Esophagus (tissue), 2 donors: ENCODE data around the gene FOXN3. TPM values are rescaled to one million over a fixed set of nuclear protein-coding genes. Genes with fewer than 3 reads are reported as not detected.

ENCODE experiments used
- H3K27ac ChIP-seq, 2 donors: one replicate each; pipeline ENCODE4 v1.5.1; 2013; ENCODE audit warnings: low read depth in 2 of 2, mild to moderate bottlenecking in 2 of 2, inconsistent platforms in 1 of 2, low read length in 1 of 2, moderate library complexity in 1 of 2
- H3K27me3 ChIP-seq, 2 donors: one replicate each; pipeline ENCODE4 v1.6.1; 2013; ENCODE audit warnings: low read length in 2 of 2, control low read depth in 1 of 2, mild to moderate bottlenecking in 1 of 2; ENCODE audit not compliant: insufficient read depth in 2 of 2, control insufficient read depth in 1 of 2
- H3K36me3 ChIP-seq, 2 donors: one replicate each; pipeline ENCODE4 v1.6.1; 2013; ENCODE audit warnings: low read length in 1 of 2; ENCODE audit not compliant: control insufficient read depth in 2 of 2, insufficient read depth in 2 of 2
- H3K4me1 ChIP-seq, 2 donors: one replicate each; pipeline ENCODE4 v1.6.1; 2013; ENCODE audit warnings: low read length in 1 of 2; ENCODE audit not compliant: control insufficient read depth in 2 of 2, insufficient read depth in 2 of 2
- H3K4me3 ChIP-seq, 2 donors: one replicate each; pipeline ENCODE4 v1.5.1; 2013; ENCODE audit warnings: low read length in 2 of 2, mild to moderate bottlenecking in 2 of 2, low read depth in 1 of 2, moderate library complexity in 1 of 2
- H3K9me3 ChIP-seq, 2 donors: one replicate each; pipeline ENCODE4 v1.6.1; 2013; ENCODE audit warnings: mild to moderate bottlenecking in 2 of 2, low read depth in 1 of 2, low read length in 1 of 2, moderate library complexity in 1 of 2; ENCODE audit not compliant: control insufficient read depth in 2 of 2, insufficient read depth in 1 of 2
- WGBS, 2 donors: extraction: QIAGEN DNeasy Blood & Tissue Kit; methylation state at CpG; one replicate each; pipeline ENCODE4 v1.1.7; 2013; 5-methylcytosine and 5-hydroxymethylcytosine counted together
- polyA plus RNA-seq, 2 donors: library from polyadenylated mRNA; stranded (reverse); fragments of 200-250 nt; gene quantifications; one replicate each; pipeline ENCODE4 v1.2.3, GENCODE V29; 2013
- donor health status: healthy with polysubstance abuse.
- donor health status: Bipolar disorder and iron deficiency.

Gene FOXN3
- polyA plus RNA-seq, 2 donors: 10.3 to 14.1 TPM

DNA sequence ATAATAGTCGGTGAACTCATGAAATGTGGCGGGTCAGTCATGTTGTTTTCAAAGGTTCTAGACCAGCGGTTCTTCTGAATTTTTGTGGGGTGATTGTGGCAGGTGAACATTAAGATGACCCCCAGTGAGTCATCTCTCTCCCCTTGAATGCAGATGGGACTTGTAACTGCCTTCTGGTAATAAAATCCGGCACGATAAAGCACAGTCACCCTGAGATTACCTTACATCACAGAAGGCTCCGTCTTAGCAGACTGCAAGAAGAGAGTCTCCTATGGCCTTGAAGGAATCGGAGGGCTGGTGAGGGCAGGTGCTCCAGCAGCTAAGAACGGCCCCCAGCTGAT, 189.6 kb downstream of the FOXN3 start:
- Histone ChIP-seq H3K27ac (peak overlapping the region in 1 of 2 donors; percentile 26), H3K4me3 (no peak overlapping the region), H3K36me3 (peaks cover 0 to 4% of the 10 kb centered on the region in 2 donors), H3K27me3 (no peaks in the 10 kb centered on the region), H3K4me1 (peaks cover 6 to 11% of the 10 kb centered on the region in 2 donors), H3K9me3 (no peaks in the 10 kb centered on the region)
- WGBS, 2 donors: 90 to 92% methylated on average over 8 of the region's 8 CpGs

DNA sequence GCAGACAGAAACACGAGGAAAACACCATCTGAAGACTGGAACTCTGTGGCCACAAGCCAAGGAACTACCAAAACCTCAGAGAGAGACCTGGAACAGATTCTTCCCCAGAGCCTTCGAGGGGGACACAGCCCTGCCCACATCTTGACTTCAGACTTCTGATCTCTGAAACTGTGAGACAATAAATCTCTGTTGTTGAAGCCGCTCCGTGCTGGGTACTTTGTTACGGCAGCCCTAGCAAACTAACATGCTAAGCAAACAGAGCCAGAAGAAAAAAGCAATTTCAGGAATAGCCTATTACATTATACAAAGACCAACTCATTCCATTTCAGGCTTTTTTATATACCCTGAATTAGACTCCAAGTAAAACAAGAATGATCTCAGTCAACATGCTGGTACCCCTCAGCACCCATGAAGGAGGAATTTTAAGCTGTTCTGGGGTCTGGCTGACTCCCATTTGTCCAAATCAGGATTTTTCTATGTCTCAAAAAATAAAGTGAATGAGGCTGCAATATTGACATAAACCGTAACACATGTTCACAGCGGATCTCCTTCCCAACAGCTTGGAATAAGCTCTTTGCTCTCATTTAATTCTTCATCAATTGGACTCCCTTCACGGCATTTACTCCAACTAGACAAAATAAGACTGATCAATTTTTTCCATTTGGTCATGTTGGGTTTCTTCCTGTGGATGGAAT, 190.1 kb downstream of the FOXN3 start:
- Histone ChIP-seq H3K4me3 (no peak overlapping the region), H3K27ac (peak overlapping the region in 1 of 2 donors; percentile 2), H3K27me3 (no peaks in the 10 kb centered on the region), H3K4me1 (peaks cover 6 to 11% of the 10 kb centered on the region in 2 donors), H3K9me3 (no peaks in the 10 kb centered on the region), H3K36me3 (peaks cover 0 to 4% of the 10 kb centered on the region in 2 donors)
- 68 to 70% methylated on average over 8 of the region's 8 CpGs for WGBS, 2 donors

DNA sequence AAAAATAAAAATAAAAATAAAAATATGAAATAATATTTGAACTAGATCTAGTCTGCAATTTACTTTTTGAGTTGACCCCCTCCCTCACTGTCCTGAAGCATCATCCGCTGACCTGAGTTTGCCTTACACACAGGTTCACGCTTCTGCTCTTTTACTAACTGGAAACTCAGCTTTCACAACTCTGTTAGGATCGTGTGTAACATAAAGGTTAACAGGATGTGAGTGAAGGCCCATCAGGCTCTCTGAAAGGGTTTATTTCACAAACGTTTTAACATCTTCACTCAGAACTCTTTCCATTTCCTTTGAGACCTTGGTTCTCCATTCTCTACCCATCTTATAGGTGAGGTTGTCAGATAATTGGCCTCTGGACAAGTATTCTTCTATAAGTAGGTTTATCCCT, 191.4 kb downstream of the FOXN3 start:
- Histone ChIP-seq H3K36me3 (peaks cover 0 to 4% of the 10 kb centered on the region in 2 donors), H3K4me1 (peaks cover 0 to 3% of the 10 kb centered on the region in 2 donors), H3K9me3 (no peaks in the 10 kb centered on the region), H3K4me3 (no peak overlapping the region), H3K27me3 (no peaks in the 10 kb centered on the region), H3K27ac (no peak overlapping the region)
- WGBS, 2 donors: 72 to 77% methylated on average over 4 of the region's 4 CpGs

DNA sequence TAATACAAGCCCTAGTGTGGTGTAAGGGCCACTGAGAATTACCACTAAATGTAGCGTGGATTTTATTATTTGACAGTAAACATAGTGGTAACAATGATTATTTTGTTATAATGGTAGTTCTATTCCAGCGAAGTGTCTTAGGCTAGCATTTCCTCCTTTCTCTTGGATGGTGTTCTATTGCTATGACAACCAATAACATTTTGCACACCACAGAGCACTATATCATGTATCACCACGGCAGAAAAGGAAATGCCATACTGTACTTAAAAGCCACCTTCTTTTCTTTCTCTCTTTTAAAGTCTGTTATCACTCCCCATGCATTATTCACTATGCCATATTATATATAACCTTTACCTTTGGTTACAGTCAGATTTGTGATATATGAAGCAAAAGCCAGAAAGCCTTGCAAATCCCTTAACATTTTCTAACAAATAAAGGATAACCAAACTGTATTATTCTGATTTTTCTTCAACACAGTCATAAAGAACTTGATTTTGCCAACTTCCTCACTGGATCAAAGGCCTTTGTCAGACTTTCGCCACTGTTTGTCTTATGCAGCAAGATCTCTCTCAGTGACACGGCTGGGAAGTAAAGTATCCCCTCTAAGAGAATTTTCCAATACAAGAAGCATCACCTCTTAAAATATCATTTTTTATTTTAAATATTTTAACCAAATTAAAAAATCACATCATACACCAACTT, 195.8 kb downstream of the FOXN3 start:
- Histone ChIP-seq H3K27me3 (no peaks in the 10 kb centered on the region), H3K4me1 (no peaks in the 10 kb centered on the region), H3K36me3 (peaks cover 0 to 4% of the 10 kb centered on the region in 2 donors), H3K4me3 (no peak overlapping the region), H3K9me3 (no peaks in the 10 kb centered on the region), H3K27ac (no peak overlapping the region)
- 27 to 36% methylated on average over 5 of the region's 5 CpGs for WGBS, 2 donors

DNA sequence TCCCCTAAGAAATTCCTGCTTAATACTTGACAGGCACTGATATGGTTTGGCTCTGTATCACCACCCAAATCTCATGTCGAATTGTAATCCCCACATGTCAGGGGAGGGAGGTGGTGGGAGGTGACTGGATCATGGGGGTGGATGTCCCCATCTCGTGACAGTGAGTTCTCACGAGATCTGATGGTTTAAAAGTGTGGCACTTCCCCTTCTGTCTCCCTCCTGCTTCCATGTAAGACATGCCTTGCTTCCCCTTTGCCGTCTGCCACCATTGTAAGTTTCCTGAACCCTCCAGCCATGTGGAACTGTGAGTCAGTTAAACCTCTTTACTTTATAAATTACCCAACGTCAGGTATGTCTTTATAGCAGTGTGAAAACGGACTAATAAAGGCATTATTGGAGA, 198.0 kb downstream of the FOXN3 start:
- no peaks in the 10 kb centered on the region for H3K9me3 ChIP-seq
- H3K27ac ChIP-seq: no peak overlapping the region
- H3K27me3 ChIP-seq: no peaks in the 10 kb centered on the region
- H3K4me3 ChIP-seq: no peak overlapping the region
- H3K36me3 ChIP-seq: peaks cover 0 to 4% of the 10 kb centered on the region in 2 donors
- peaks cover 0 to 2% of the 10 kb centered on the region in 2 donors for H3K4me1 ChIP-seq
- WGBS, 2 donors: 84 to 88% methylated on average over 6 of the region's 6 CpGs

DNA sequence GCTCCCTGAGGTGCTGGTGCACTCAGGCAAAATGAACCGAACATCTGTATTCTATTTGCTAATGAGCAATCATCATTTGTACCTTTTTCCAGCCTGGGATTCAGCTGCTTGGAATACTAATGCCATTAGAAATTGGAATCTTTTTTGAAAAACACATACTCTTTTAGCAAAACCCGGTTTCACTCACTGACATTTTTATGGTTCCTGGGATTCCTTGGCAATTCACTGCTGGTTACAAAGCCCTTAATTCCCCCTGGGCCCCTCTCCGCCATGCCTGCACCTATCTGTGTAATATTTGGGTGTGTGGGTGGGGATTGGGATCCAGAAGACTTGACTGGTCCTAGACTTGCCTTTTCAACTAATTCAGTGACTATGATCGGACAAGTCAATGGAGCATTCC, 199.1 kb downstream of the FOXN3 start:
- peaks cover 0 to 2% of the 10 kb centered on the region in 2 donors for H3K4me1 ChIP-seq
- WGBS, 2 donors: 59 to 70% methylated on average over 4 of the region's 4 CpGs
- peak overlapping the region in 1 of 2 donors; percentile 62 for H3K27ac ChIP-seq
- no peaks in the 10 kb centered on the region for H3K36me3 ChIP-seq
- no peaks in the 10 kb centered on the region for H3K27me3 ChIP-seq
- no peaks in the 10 kb centered on the region for H3K9me3 ChIP-seq
- no peak overlapping the region for H3K4me3 ChIP-seq

DNA sequence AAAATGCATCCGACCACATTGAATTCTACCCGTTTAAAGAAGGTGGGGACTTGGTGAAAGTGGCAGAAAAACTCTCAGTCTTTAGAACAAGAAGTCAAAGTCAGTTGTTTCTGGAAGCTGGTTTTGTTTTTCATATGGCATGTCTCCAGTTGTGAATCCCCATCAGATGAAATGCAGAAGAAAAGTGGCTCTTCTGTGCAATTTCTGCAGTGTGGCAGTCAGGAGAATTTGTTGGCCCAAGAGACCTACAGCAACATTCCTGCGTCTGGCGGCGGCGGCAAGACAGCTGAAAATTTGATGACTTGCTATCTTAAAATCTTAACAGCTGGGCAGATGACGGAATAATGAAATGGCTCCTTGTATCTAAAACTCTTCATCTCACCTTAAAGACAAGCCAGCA, 201.5 kb downstream of the FOXN3 start:
- Histone ChIP-seq H3K36me3 (peaks cover 0 to 2% of the 10 kb centered on the region in 2 donors), H3K27ac (peak overlapping the region in 1 of 2 donors; percentile 44), H3K27me3 (no peaks in the 10 kb centered on the region), H3K4me1 (peaks cover 0 to 4% of the 10 kb centered on the region in 2 donors), H3K9me3 (no peaks in the 10 kb centered on the region), H3K4me3 (no peak overlapping the region)
- 65 to 67% methylated on average over 7 of the region's 7 CpGs for WGBS, 2 donors

DNA sequence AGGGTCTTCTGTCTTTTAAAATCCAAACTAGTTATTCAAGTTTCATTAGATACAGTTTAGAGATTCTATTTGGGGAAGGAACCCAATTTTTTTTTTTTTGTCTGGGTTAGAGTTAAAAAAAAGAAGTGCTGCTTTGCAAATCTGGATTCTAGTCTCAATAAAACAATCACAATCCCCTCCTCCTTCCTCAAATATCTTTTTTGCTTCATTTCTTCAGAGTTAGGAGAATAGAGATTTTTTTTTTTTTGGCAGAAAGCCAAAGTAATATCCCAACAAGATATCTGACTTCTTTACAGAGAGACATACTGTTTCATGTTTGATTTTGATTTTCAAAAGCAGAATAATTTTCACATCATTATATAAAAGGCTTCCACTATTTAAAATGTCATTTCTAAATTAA, 201.9 kb downstream of the FOXN3 start:
- Histone ChIP-seq H3K27me3 (no peaks in the 10 kb centered on the region), H3K36me3 (peaks cover 0 to 2% of the 10 kb centered on the region in 2 donors), H3K4me3 (no peak overlapping the region), H3K9me3 (no peaks in the 10 kb centered on the region), H3K4me1 (peaks cover 0 to 4% of the 10 kb centered on the region in 2 donors), H3K27ac (peak overlapping the region in 1 of 2 donors; percentile 91)

DNA sequence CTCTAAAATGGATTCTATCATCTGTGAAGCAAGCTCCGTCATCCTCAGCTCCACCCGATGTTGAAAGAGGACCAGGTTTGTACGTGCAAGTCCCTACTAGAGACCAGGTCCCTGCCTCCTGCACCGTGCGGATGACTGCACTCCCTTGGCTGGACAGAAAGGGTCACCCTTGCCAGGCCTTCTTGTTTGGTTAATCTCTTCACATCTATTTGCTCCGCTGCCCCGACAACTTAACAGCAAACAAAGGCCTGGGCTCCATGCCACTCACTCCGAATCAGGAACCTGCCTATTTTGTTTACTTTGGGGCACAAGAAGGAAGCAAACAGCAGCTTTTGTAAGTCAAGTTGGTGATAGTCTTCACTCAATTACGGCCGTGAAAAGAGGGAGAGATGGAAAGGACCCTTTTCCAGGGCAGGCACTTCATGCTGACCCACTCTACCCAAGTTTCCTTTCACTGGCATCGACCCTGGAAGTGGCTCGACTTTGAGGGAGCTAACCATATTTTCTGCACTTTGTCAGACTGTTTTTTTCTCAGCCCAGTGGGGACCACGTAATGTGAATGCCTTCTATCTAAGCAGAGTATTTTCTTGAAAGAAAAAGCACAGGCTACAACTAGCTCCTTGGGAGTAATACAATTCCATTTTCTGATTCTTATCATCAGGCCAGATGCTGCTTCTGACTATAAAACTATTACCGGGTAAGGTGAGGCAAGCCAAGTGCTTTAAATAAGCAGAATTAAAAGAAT, 202.6 kb downstream of the FOXN3 start:
- Histone ChIP-seq H3K27ac (peak overlapping the region; percentile 91 to 93), H3K9me3 (no peaks in the 10 kb centered on the region), H3K4me3 (peak overlapping the region; percentile 11 to 33), H3K27me3 (no peaks in the 10 kb centered on the region), H3K4me1 (peaks cover 0 to 4% of the 10 kb centered on the region in 2 donors), H3K36me3 (peaks cover 0 to 2% of the 10 kb centered on the region in 2 donors)
- WGBS, 2 donors: 29 to 36% methylated on average over 14 of the region's 14 CpGs
